Measurements from ENCODE around the gene HES5.

GRCh38 chr1:2512862-2513421 lies 17.1 kb downstream of the HES5 start:
- TF ChIP-seq CTCF (IDR thresholded peaks at IDR 0.05) (no peak), POLR2A (IDR thresholded peaks at IDR 0.05) (no peak)

Measured in prostate gland (tissue), 2 donors.